ENCODE measurements around the gene MUC15.
"Not testable (repeated sequence)": the region's sequence is repeated elsewhere in the genome, so short reads cannot be mapped to it uniquely, and the experiment has no call there.

GRCh38 chr11:26597049-26597689 is 25.1 kb upstream of the MUC15 start:
- not testable (repeated sequence) for TF ChIP-seq EZH2phosphoT487 (IDR thresholded peaks at IDR 0.05; ENCODE audit: borderline replicate concordance, low read length); EZH2 (IDR thresholded peaks at IDR 0.05; ENCODE audit: low read length, unreplicated experiment); CTCF (conservative IDR thresholded peaks at IDR 0.05; ENCODE audit: low read depth, low read length)

Data from PC-3 (cell line).